ENCODE measurements around the gene LRRC56. TPM values are rescaled to one million over a fixed set of nuclear protein-coding genes. Genes with fewer than 3 reads are reported as not detected.

Gene LRRC56
- total and polyA plus RNA-seq, 2 experiments from 2014 or later = 0.73 to 0.87 TPM

GRCh38 chr11:496834-497564 lies 40.3 kb upstream of the LRRC56 start:
- H3K9me2 ChIP-seq (ENCODE audit: insufficient read depth) = no peaks in the 10 kb centered on the region
- H3K27me3 Mint-ChIP-seq (ENCODE audit: insufficient read depth, low read depth, poor library complexity) = peaks cover 28% of the 10 kb centered on the region
- 0 out of 2 replicates have a peak, but pooled peaks cover 8% of the 10 kb centered on the region for H3F3A ChIP-seq (replicated peaks; ENCODE audit: low read depth)
- H3K27me3 ChIP-seq (ENCODE audit: insufficient read depth) = no peaks in the 10 kb centered on the region
- no peak overlapping the region; the same call in 2 of the 3 replicates for H3K4me3 Mint-ChIP-seq
- no peak overlapping the region for H3K4me2 ChIP-seq
- H4K20me1 ChIP-seq (replicated peaks; ENCODE audit: insufficient read depth) = no peaks in the 10 kb centered on the region
- no peaks in the 10 kb centered on the region for H3K36me3 ChIP-seq (ENCODE audit: insufficient read depth)
- no peaks in the 10 kb centered on the region for H3K4me1 ChIP-seq (ENCODE audit: insufficient read depth)
- H3K27ac ChIP-seq (ENCODE audit: low read depth) = no peak overlapping the region
- ATAC-seq = peak; percentile 9; the same call in 1 of the 3 replicates
- H3K79me2 ChIP-seq (replicated peaks; ENCODE audit: insufficient read depth) = no peaks in the 10 kb centered on the region
- peak; percentile 53 for DNase-seq (ENCODE audit: low spot score)
- H3K4me3 ChIP-seq = no peak overlapping the region
- H3K27ac Mint-ChIP-seq = peak overlapping the region; percentile 65; the same call in 1 of the 2 replicates
- H3K9me3 Mint-ChIP-seq = peaks cover 21% of the 10 kb centered on the region
- H2AFZ ChIP-seq = no peak overlapping the region
- peaks cover 54% of the 10 kb centered on the region for H3K36me3 Mint-ChIP-seq (ENCODE audit: low read depth)
- no peaks in the 10 kb centered on the region; the same call in 2 of the 3 replicates for H3K4me1 Mint-ChIP-seq
- no peak for TF ChIP-seq EZH2 (IDR thresholded peaks at IDR 0.05; ENCODE audit: low read depth, unreplicated experiment)
- 0 out of 2 replicates have a peak, but pooled peaks have one; percentile 16 for TF ChIP-seq POLR2AphosphoS5 (IDR thresholded peaks at IDR 0.05; ENCODE audit: low read depth)

DNA sequence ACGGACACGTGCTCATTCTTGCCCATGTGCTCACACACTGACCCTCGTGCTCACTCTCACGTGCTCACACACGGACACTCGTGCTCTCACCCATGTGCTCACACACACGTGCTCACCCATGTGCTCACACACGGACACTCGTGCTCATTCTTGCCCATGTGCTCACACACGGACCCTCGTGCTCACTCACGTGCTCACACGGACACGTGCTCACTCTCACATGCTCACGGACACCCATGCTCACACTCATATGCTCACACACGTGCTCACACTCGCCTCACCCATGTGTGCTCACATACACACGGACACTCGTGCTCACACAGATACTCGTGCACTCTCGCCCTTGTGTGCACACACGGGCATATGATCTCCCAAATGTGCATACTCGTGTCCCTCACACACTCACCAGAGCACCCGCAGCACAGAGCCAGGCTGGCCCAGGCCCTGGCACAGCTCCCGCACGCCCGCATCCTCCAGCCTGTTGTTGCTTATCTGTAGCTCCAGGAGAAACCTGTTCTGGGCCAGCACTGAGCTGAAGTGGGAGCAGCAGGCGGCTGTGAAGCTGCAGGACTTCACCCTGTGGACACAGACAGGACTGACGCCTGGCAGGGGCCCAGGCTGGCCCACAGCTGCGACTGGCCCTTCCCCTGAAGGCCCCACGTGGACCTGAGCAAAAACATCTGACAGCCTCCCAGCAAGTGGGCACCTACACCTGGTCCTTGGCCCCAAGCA lies 39.6 kb upstream of the LRRC56 start:
- ATAC-seq = no peak
- H3K4me1 Mint-ChIP-seq = no peaks in the 10 kb centered on the region; the same call in 2 of the 3 replicates
- TF ChIP-seq EZH2 (IDR thresholded peaks at IDR 0.05; ENCODE audit: low read depth, unreplicated experiment) (no peak), JUNB (IDR thresholded peaks at IDR 0.05; ENCODE audit: unreplicated experiment) (no peak), POLR2AphosphoS5 (IDR thresholded peaks at IDR 0.05; ENCODE audit: low read depth) (no peak), CREB1 (CRISPR knock-in tag; IDR thresholded peaks at IDR 0.05; ENCODE audit: low read depth) (no peak), NANOG (IDR thresholded peaks at IDR 0.05; ENCODE audit: borderline replicate concordance) (no peak), ZNF331 (CRISPR knock-in tag; IDR thresholded peaks at IDR 0.05; ENCODE audit: low read depth) (no peak), STAT1 (IDR thresholded peaks at IDR 0.05; ENCODE audit: unreplicated experiment) (no peak), ZNF114 (CRISPR knock-in tag; IDR thresholded peaks at IDR 0.05) (no peak), EZH2phosphoT487 (IDR thresholded peaks at IDR 0.05; ENCODE audit: unreplicated experiment) (no peak), REST (IDR thresholded peaks at IDR 0.05; ENCODE audit: unreplicated experiment) (no peak)
- TF ChIP-seq, protein P1, sequence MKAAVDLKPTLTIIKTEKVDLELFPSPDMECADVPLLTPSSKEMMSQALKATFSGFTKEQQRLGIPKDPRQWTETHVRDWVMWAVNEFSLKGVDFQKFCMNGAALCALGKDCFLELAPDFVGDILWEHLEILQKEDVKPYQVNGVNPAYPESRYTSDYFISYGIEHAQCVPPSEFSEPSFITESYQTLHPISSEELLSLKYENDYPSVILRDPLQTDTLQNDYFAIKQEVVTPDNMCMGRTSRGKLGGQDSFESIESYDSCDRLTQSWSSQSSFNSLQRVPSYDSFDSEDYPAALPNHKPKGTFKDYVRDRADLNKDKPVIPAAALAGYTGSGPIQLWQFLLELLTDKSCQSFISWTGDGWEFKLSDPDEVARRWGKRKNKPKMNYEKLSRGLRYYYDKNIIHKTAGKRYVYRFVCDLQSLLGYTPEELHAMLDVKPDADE (IDR thresholded peaks at IDR 0.05) = no peak
- TF ChIP-seq, protein P2, sequence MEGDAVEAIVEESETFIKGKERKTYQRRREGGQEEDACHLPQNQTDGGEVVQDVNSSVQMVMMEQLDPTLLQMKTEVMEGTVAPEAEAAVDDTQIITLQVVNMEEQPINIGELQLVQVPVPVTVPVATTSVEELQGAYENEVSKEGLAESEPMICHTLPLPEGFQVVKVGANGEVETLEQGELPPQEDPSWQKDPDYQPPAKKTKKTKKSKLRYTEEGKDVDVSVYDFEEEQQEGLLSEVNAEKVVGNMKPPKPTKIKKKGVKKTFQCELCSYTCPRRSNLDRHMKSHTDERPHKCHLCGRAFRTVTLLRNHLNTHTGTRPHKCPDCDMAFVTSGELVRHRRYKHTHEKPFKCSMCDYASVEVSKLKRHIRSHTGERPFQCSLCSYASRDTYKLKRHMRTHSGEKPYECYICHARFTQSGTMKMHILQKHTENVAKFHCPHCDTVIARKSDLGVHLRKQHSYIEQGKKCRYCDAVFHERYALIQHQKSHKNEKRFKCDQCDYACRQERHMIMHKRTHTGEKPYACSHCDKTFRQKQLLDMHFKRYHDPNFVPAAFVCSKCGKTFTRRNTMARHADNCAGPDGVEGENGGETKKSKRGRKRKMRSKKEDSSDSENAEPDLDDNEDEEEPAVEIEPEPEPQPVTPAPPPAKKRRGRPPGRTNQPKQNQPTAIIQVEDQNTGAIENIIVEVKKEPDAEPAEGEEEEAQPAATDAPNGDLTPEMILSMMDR (conservative IDR thresholded peaks at IDR 0.05; ENCODE audit: low read depth in 2 of 2) = no peak

More for the DNA sequence above, 39.6 kb upstream of the LRRC56 start:
- H2AFZ ChIP-seq = no peak overlapping the region
- no peaks in the 10 kb centered on the region for H4K20me1 ChIP-seq (replicated peaks; ENCODE audit: insufficient read depth)
- DNase-seq (ENCODE audit: low spot score) = no peak
- no peak overlapping the region for H3K4me3 ChIP-seq
- H3K27ac ChIP-seq (ENCODE audit: low read depth) = no peak overlapping the region
- peaks cover 21% of the 10 kb centered on the region for H3K9me3 Mint-ChIP-seq
- no peaks in the 10 kb centered on the region for H3K9me2 ChIP-seq (ENCODE audit: insufficient read depth)
- H3F3A ChIP-seq (replicated peaks; ENCODE audit: low read depth) = 0 out of 2 replicates have a peak, but pooled peaks cover 8% of the 10 kb centered on the region
- peaks cover 54% of the 10 kb centered on the region for H3K36me3 Mint-ChIP-seq (ENCODE audit: low read depth)
- H3K4me2 ChIP-seq = no peak overlapping the region
- H3K36me3 ChIP-seq (ENCODE audit: insufficient read depth) = no peaks in the 10 kb centered on the region
- no peak overlapping the region; the same call in 2 of the 3 replicates for H3K4me3 Mint-ChIP-seq
- peaks cover 28% of the 10 kb centered on the region for H3K27me3 Mint-ChIP-seq (ENCODE audit: insufficient read depth, low read depth, poor library complexity)
- no peaks in the 10 kb centered on the region for H3K27me3 ChIP-seq (ENCODE audit: insufficient read depth)
- no peaks in the 10 kb centered on the region for H3K79me2 ChIP-seq (replicated peaks; ENCODE audit: insufficient read depth)
- H3K4me1 ChIP-seq (ENCODE audit: insufficient read depth) = no peaks in the 10 kb centered on the region
- no peak overlapping the region for H3K27ac Mint-ChIP-seq

Measured in GM23338 (cell line).